Inflammatory macrophage treated with lipopolysaccharide for 1 hour (primary cell): ENCODE data around the gene TGFA.

Source experiments
- DNase-seq, 2 donors: peaks; one replicate each; pipeline ENCODE4 v3.0.0-alpha.2; 2020 to 2022

TGFA gene

GRCh38 chr2:70523996-70524965 is 29.3 kb downstream of the TGFA start:
- DNase-seq = peak; percentile 52 to 62

DNA sequence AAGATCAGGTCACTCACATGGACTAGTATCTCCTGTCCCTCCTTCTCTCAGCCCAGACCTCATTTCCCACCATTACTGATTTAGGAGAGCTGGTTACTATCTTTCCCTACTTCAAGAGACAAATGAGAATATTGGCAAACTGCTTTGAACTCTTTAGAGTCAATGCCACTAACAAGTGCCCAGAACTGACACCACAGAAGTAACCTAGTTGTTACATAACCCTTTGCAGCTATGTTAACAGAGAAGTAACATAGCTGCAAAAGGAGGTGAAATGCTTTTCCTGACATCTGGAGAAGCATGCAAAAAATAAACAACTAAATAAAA is 30.0 kb downstream of the TGFA start:
- no peak for DNase-seq

DNA sequence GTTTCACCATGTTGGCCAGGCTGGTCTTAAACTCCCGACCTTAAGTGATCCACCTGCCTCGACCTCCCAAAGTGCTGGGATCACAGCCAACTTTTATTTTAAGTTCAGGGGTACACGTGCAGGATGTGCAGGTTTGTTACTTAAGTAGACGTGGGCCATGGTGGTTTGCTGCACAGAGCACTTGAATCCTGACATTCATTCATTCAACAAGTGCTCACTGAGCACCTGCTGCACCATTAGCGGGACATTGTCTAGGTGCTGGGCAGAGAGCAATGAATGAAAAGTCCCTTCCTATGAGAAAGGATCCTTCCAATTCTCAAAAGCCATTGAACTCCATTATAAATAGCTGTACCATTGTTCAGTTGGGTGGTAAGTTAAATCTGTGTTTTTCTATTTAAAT is 31.0 kb downstream of the TGFA start:
- DNase-seq = no peak

GRCh38 chr2:70520825-70521224 is 32.8 kb downstream of the TGFA start:
- DNase-seq = no peak

DNA sequence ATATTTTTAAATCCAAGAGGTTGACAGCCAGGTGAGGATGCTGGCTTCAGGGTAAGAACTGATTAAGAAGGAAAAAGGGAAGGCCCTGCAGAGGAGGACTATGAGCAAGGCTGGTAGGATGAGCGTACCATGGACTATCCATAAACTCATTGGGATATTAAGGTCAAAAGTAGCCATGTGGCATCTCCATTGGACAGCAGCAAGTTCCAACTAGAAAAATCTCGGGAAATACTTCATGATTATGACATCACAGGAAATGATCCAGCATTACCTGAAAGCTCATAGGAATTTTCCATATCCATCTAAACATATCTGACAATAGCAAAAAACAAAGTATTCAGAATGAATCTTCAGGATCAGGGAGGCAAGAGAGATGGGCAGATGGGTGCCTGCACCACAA is 34.2 kb downstream of the TGFA start:
- no peak for DNase-seq

DNA sequence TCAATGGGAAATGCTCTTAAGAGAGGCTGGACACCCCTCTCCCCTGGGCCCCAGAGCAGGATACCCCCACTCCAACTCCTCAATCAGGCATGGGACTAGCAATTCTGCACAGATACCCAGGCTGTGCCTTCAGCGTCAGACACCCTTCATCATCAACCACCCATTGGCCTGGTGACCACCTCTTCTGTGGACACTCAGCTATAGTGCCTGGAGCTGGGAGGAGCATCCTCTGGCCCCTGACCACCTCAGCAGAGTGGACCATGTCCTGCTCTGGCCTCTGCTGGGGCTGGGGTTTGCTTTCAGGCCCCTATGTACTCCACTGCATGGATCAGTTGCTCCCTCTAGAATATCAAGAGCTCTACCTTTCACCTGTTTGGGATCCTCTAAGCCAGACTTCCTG is 35.1 kb downstream of the TGFA start:
- DNase-seq = no peak

- DNase-seq = no peak
Observed at GRCh38 chr2:70517804-70518203, 35.8 kb downstream of the TGFA start.

DNA sequence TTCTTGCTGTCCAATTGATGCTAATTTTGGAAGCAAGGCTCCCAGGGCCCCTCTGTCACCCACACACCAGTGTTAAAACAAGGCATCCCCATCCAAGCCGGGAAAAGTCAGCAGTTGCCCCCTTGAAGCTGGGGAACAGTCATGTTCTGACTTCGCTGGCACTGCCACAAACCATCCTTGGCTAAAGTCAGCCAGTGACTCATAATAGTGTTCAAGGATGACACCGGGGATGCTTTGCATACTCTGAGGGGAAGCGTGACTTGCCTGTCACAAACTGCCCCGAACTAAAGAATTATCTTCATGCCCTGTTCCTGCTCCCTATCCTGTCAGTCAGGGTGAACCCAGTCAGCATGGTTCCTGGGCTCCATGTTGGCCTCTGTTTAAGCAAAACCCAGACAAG is 37.0 kb downstream of the TGFA start:
- peak; percentile 88 to 90 for DNase-seq

GRCh38 chr2:70515938-70516337 is 37.7 kb downstream of the TGFA start:
- DNase-seq = peak; percentile 88 to 91

DNA sequence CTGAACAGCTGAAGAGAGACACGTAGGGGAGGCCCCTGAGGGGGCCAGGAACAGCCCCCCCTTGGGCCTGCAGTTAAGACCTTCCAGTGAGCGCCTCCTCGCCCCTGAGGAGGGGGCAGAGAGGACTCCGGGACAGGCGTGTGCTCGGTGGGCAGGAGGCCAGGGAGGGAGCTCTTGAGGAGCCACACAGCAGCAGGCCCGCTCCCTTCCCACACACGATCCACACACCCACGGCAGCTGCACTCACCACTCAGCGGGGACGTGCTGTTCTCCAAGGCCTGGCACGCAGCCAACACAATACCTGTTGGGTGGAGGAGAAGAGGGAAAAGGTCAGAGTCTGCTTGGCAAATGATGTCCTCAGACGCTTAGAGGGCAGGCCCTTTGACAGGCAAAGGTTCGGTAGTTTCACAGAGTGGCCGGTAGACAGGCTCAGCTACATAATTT is 39.0 kb downstream of the TGFA start:
- no peak for DNase-seq

DNA sequence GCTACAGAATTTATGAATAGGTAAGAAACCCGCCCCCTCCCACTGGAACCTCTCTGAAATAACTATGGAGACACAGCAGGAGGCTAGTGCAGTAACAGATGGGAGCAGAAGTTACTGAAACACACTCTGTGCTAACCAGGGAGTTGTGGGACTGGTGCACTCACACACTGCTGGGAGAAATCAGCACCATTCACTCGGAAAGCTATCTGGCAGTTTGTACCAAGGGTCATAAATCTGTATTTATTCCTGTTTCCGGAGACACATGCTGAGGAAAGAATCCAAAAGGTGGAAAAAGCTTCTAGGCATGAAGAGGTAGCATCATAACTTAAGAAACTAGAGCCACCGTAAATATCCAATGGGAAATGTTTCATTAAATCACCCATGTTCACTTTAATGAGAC is 39.9 kb downstream of the TGFA start:
- no peak for DNase-seq

DNA sequence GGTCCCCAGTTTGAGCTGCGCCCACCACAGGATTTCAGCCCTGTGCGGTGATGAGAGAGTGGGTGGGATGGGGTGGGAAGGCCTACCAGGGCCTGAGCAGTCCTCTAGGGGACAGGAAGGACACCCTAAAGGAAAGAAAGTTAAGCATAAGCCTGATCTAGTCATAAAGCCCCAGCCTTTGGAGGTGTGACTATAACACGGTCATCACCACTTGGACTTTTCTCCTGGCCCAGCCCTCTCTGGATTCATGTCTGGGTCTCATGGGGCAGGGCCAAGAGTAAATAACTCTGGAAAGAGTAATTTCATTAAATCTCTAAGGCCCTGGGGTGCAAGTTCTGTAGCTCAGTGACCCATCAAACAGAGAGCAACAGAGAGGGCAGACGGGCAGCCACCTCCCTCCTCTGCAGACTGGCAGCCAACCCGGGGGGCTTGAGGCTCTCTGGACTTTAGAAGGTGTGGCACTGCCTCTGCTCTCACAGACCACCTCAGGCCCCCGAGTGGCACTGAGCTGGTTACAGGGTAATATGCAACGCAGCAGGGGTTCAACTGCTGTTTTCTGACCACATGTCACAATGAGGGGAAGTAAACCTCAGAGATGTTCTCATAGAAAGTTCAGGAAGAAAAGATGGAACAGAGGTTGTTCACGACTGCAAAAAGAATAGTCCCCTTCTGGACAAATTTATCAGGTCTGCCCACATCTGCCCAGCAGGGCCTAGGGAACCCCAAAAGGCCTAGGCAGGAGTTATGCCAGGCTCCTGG is 41.5 kb downstream of the TGFA start:
- no peak for DNase-seq

DNA sequence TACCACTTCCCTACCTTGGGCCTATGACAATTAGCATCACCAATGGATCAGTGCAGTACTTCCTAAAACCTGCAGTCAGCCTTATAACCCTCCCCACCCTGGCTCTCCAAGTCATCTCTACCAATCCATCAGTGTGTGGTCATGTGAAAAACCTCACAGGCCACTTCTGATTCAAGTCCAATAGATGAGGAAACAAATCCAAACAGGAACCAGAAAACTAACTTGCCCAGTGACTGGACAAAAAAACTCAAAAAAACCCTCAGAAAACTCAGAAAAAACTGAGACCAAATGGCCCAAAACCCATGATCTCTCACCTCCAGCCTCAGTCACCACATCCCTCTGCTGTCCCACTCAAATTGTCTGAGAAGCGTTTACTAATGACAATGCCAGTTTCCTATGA is 43.3 kb downstream of the TGFA start:
- DNase-seq = peak; percentile 71 to 83

DNA sequence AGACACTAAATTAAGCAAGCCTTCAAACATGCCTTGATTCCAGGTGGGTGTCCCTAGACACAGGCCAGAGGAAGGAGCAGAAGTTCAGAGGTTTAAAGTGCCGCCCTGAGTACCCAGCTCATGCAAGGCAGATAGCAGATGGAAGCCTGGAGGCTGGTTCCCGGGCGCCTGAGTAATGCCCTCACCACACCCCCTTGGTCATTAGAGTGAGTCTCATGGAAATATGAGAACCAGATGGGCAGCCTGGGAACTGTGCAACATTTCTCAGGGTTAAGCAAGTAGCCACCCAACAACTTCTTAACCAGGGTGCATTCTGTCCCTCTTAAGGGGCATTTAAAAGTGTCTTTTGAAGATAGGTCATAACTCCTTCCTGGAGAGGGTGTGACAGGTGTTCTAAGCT is 44.1 kb downstream of the TGFA start:
- DNase-seq = peak; percentile 38 to 47

GRCh38 chr2:70508711-70509462 is 44.7 kb downstream of the TGFA start:
- DNase-seq = no peak

DNA sequence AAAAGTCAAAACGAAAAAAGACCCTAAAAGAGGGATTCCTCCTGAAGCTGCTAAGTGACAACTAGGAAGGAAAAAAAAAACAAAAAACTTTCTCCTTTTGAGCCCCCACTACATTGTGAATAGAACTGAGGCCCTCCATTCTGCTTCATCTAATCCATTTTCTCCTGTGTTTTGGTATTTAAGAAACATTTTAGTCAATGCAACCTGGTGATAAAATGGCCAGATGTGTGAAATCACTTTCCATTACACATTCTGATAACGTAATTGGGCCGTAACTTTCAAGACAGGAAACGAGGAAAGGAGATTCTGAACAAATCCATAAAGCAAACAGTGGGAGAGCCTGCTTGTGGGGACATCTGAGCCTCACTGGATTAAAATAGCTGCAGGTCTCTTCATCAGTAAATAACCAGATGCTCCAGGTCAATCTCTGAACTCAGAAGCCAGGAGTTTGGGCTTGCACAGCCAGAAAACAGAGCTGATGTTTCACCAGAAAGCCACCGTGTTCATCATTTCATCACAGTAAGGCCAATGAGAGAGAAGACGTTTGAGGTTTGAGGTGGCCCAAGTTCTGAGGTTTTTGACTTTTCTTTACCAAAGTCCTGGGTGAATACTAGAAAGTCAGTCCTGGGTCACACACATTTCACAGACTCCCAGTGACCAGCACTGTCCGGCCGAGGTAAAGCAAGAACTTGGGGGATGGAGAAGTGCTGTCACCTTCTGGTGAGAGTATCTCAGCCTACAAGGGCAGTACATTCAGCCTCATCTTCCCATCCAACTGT is 47.8 kb downstream of the TGFA start:
- no peak for DNase-seq

- no peak for DNase-seq
Observed at GRCh38 chr2:70504750-70505149, 48.9 kb downstream of the TGFA start.

DNA sequence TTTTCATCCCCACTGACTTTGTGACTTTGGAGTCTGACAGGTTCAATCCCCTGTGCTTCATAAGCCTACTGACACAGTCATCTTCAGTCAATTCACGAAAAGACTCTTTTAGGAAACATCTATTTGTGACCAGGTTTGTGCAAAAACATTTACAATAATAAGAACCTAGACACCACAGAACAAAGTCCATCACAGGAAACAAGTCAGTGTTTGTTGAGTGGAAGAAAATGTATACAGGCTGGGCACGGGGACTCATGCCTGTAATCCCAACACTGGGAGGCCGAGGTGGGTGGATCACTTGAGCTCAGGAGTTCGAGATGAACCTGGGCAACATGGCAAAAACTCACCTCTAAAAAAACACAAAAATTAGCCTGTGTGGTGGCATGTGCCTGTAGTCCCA is 49.7 kb downstream of the TGFA start:
- DNase-seq = no peak

- DNase-seq = no peak
Observed at GRCh38 chr2:70501728-70502127, 51.9 kb downstream of the TGFA start.

DNA sequence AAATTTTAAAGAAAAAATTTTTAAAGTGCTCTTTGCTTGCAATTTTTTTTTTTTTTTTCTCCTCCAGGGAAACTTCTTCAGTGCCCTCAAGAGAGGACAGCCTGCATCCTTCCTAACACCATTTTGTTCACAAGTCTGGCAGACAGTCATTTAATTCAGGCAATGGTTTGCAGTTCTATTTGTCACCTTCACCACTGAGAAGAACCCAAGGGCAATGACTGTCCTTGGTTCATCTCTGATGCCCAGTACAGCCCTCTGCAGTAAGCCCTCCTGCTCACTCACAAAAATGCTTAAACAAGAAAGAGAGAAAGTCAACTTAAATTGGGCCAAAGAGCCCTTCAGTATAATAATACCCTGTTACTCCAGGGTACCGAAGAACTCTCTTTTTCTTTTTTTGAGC is 52.4 kb downstream of the TGFA start:
- DNase-seq = no peak

GRCh38 chr2:70499253-70499652 is 54.4 kb downstream of the TGFA start:
- no peak for DNase-seq

DNA sequence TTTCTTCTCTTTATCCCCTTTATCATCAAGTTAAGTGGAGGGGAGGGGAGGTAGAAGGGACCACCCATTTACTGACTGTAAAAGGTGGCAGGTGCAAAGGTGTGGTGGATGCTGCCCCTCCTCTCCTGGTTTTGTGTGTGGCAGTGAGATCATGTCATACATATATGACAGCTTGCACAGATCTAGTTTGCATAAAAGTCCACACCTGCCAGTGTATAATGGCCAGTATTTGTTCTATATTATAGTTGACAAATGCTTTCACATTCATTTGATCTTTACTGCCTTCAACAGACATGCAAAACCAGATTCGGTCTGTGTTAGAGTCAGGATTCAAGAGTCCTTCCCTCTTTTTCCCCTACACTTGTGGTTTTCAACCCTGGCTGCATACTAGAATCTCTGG is 55.1 kb downstream of the TGFA start:
- no peak for DNase-seq

- no peak for DNase-seq
Observed at GRCh38 chr2:70498054-70498453, 55.6 kb downstream of the TGFA start.
